ENCODE results near the gene LRRC37A2. TPM values are rescaled to one million over a fixed set of nuclear protein-coding genes. Genes with fewer than 3 reads are reported as not detected.
"Not testable (repeated sequence)": the region's sequence is repeated elsewhere in the genome, so short reads cannot be mapped to it uniquely, and the experiment has no call there.

LRRC37A2 gene
- total RNA-seq: 6.6 TPM

GRCh38 chr17:46512168-46512567, at the start of gene LRRC37A2:
LRRC37A2 (plus strand) TSS chr17:46512468; CDS start chr17:46512713, 245 bp downstream.
- DNase-seq: not testable (repeated sequence)

GRCh38 chr17:46467618-46468017, 44.6 kb upstream of the LRRC37A2 start:
- DNase-seq: not testable (repeated sequence)

GRCh38 chr17:46474489-46474888, 37.8 kb upstream of the LRRC37A2 start:
- not testable (repeated sequence) for DNase-seq

- DNase-seq: not testable (repeated sequence)
Observed at GRCh38 chr17:46475583-46475982, 36.7 kb upstream of the LRRC37A2 start.

GRCh38 chr17:46478823-46479222, 33.4 kb upstream of the LRRC37A2 start:
- DNase-seq: not testable (repeated sequence)

- not testable (repeated sequence) for DNase-seq
Observed at GRCh38 chr17:46481310-46481709, 31.0 kb upstream of the LRRC37A2 start.

GRCh38 chr17:46492021-46492420, 20.2 kb upstream of the LRRC37A2 start:
- DNase-seq: not testable (repeated sequence)

- not testable (repeated sequence) for DNase-seq
Observed at GRCh38 chr17:46499437-46500139, 12.7 kb upstream of the LRRC37A2 start.

GRCh38 chr17:46505896-46506295, 6.4 kb upstream of the LRRC37A2 start:
- not testable (repeated sequence) for DNase-seq

GRCh38 chr17:46534716-46535115, 22.4 kb downstream of the LRRC37A2 start:
- not testable (repeated sequence) for DNase-seq

GRCh38 chr17:46548607-46549006, 36.3 kb downstream of the LRRC37A2 start:
- DNase-seq: not testable (repeated sequence)

GRCh38 chr17:46559155-46559554, 46.9 kb downstream of the LRRC37A2 start:
- DNase-seq: not testable (repeated sequence)

GRCh38 chr17:46560048-46560447, 47.8 kb downstream of the LRRC37A2 start:
- not testable (repeated sequence) for DNase-seq

- DNase-seq: not testable (repeated sequence)
Observed at GRCh38 chr17:46566284-46566683, 54.0 kb downstream of the LRRC37A2 start.

GRCh38 chr17:46566980-46567379, 54.7 kb downstream of the LRRC37A2 start:
- not testable (repeated sequence) for DNase-seq

- DNase-seq: not testable (repeated sequence)
Observed at GRCh38 chr17:46571796-46572195, 59.5 kb downstream of the LRRC37A2 start.

- DNase-seq: not testable (repeated sequence)
Observed at GRCh38 chr17:46579083-46580075, 67.1 kb downstream of the LRRC37A2 start, which contains the start of gene ARL17A. ARL17A (minus strand) TSS chr17:46579691; CDS start chr17:46576322, 3,369 bp downstream.

- not testable (repeated sequence) for DNase-seq
Observed at GRCh38 chr17:46580082-46580481, 67.8 kb downstream of the LRRC37A2 start.

GRCh38 chr17:46585444-46585843, 73.2 kb downstream of the LRRC37A2 start:
- DNase-seq: not testable (repeated sequence)

- not testable (repeated sequence) for DNase-seq
Observed at GRCh38 chr17:46590157-46591146, 78.2 kb downstream of the LRRC37A2 start, which contains the start of gene NSF. NSF (plus strand) TSS chr17:46590669; CDS start chr17:46590776, 107 bp downstream.

- not testable (repeated sequence) for DNase-seq
Observed at GRCh38 chr17:46591332-46591731, 79.1 kb downstream of the LRRC37A2 start.
